ENCODE measurements around the gene CUL7.

GRCh38 chr6:43081043-43081442, 27.4 kb upstream of the CUL7 start:
- TF ChIP-seq CTCF (IDR thresholded peaks at IDR 0.05; ENCODE audit: insufficient read depth, low read length) (no peak), POLR2AphosphoS5 (IDR thresholded peaks at IDR 0.05; ENCODE audit: low read depth) (no peak), SPI1 (IDR thresholded peaks at IDR 0.05; ENCODE audit: borderline replicate concordance, low read depth) (no peak), REST (IDR thresholded peaks at IDR 0.05; ENCODE audit: insufficient replicate concordance, low read depth) (no peak), GABPA (IDR thresholded peaks at IDR 0.05; ENCODE audit: low read depth) (no peak)

All from HL-60 (cell line).